Right atrium auricular region (tissue), 2 donors: Measurements from ENCODE around the gene RIMBP2. TPM values are rescaled to one million over a fixed set of nuclear protein-coding genes. Genes with fewer than 3 reads are reported as not detected.

ENCODE experiments used
- DNase-seq: peaks from one replicate; pipeline ENCODE4 v3.0.0-alpha.2; 2019; ENCODE audit warnings: low spot score
- H3K27ac ChIP-seq, 2 donors: fragments of 200-600 bp; sonication (generic); 1 replicate in 1 of 2; 2 replicates in 1 of 2; pipeline ENCODE4 v1.5.1; 2016 to 2019
- H3K27me3 ChIP-seq, 2 donors: fragments of 200-600 bp; sonication (generic); one replicate each; pipeline versions ENCODE4 v1.5.1 to v1.6.0; 2017 to 2019
- H3K36me3 ChIP-seq: fragments of 200-600 bp; sonication (generic); one replicate; pipeline ENCODE4 v1.5.1; 2016
- H3K4me1 ChIP-seq, 2 donors: fragments of 200-600 bp; sonication (generic); one replicate each; pipeline versions ENCODE4 v1.5.1 to v1.6.0; 2017 to 2019
- H3K4me3 ChIP-seq, 2 donors: fragments of 200-600 bp; sonication (generic); 1 replicate in 1 of 2; 2 replicates in 1 of 2; pipeline ENCODE4 v1.5.1; 2017 to 2019; ENCODE audit warnings: mild to moderate bottlenecking in 1 of 2, moderate library complexity in 1 of 2
- H3K9me3 ChIP-seq, 2 donors: fragments of 200-600 bp; sonication (generic); one replicate each; pipeline ENCODE4 v1.5.1; 2019
- CTCF ChIP-seq, 2 donors: fragments of 200-600 bp; sonication (generic); IDR thresholded peaks; one replicate each; pipeline ENCODE4 v1.5.1; 2019; ENCODE audit warnings: antibody characterized with exemption in 2 of 2
- total RNA-seq, 2 donors: library from RNA; depleted of rRNA; stranded (reverse); fragments of >200 nt; gene quantifications; one replicate each; pipeline ENCODE4 v1.1.0, GENCODE V29; 2016

The RIMBP2 gene
- total RNA-seq, 2 donors from 2014 or later = 0.04 TPM; not detected in 1

GRCh38 chr12:130707571-130707891 lies 8.6 kb downstream of the RIMBP2 start:
- no peak for TF ChIP-seq CTCF (IDR thresholded peaks at IDR 0.05)
- Histone ChIP-seq H3K4me3 (no peak overlapping the region), H3K9me3 (no peaks in the 10 kb centered on the region), H3K4me1 (no peaks in the 10 kb centered on the region), H3K36me3 (no peaks in the 10 kb centered on the region), H3K27ac (no peak overlapping the region), H3K27me3 (no peaks in the 10 kb centered on the region)
- DNase-seq = no peak

- no peak overlapping the region for H3K27ac ChIP-seq
- no peaks in the 10 kb centered on the region for H3K4me1 ChIP-seq
- no peaks in the 10 kb centered on the region for H3K27me3 ChIP-seq
- no peaks in the 10 kb centered on the region for H3K9me3 ChIP-seq
- no peaks in the 10 kb centered on the region for H3K36me3 ChIP-seq
- TF ChIP-seq CTCF (IDR thresholded peaks at IDR 0.05) = no peak
- no peak overlapping the region for H3K4me3 ChIP-seq
- DNase-seq = no peak
Observed at GRCh38 chr12:130706885-130707570, 9.1 kb downstream of the RIMBP2 start.

- no peak for DNase-seq
- no peaks in the 10 kb centered on the region for H3K36me3 ChIP-seq
- H3K4me1 ChIP-seq = no peaks in the 10 kb centered on the region
- no peaks in the 10 kb centered on the region for H3K27me3 ChIP-seq
- no peak for TF ChIP-seq CTCF (IDR thresholded peaks at IDR 0.05)
- no peak overlapping the region for H3K27ac ChIP-seq
- no peak overlapping the region for H3K4me3 ChIP-seq
- H3K9me3 ChIP-seq = no peaks in the 10 kb centered on the region
Observed at GRCh38 chr12:130706311-130706710, 9.8 kb downstream of the RIMBP2 start.

- DNase-seq = no peak
- H3K4me1 ChIP-seq = no peaks in the 10 kb centered on the region
- TF ChIP-seq CTCF (IDR thresholded peaks at IDR 0.05) = no peak
- H3K36me3 ChIP-seq = no peaks in the 10 kb centered on the region
- no peak overlapping the region for H3K27ac ChIP-seq
- H3K27me3 ChIP-seq = no peaks in the 10 kb centered on the region
- no peak overlapping the region for H3K4me3 ChIP-seq
- H3K9me3 ChIP-seq = no peaks in the 10 kb centered on the region
Observed at GRCh38 chr12:130705178-130705822, 10.8 kb downstream of the RIMBP2 start.

GRCh38 chr12:130704606-130705005 lies 11.5 kb downstream of the RIMBP2 start:
- H3K9me3 ChIP-seq = no peaks in the 10 kb centered on the region
- TF ChIP-seq CTCF (IDR thresholded peaks at IDR 0.05) = no peak
- H3K27me3 ChIP-seq = no peaks in the 10 kb centered on the region
- no peaks in the 10 kb centered on the region for H3K36me3 ChIP-seq
- no peak overlapping the region for H3K27ac ChIP-seq
- DNase-seq = no peak
- H3K4me3 ChIP-seq = no peak overlapping the region
- no peaks in the 10 kb centered on the region for H3K4me1 ChIP-seq
